NCI-H69 (cell line): ENCODE results near the gene PPP3R1.

Source experiments
- DNase-seq: peaks from one replicate; lab custom pipeline; 2025; lab: John Stamatoyannopoulos, UW

PPP3R1 gene

GRCh38 chr2:68151037-68151436 is 101.3 kb downstream of the PPP3R1 start:
- no peak for DNase-seq

- no peak for DNase-seq
Measured at GRCh38 chr2:68141875-68142274, 110.5 kb downstream of the PPP3R1 start.

DNA sequence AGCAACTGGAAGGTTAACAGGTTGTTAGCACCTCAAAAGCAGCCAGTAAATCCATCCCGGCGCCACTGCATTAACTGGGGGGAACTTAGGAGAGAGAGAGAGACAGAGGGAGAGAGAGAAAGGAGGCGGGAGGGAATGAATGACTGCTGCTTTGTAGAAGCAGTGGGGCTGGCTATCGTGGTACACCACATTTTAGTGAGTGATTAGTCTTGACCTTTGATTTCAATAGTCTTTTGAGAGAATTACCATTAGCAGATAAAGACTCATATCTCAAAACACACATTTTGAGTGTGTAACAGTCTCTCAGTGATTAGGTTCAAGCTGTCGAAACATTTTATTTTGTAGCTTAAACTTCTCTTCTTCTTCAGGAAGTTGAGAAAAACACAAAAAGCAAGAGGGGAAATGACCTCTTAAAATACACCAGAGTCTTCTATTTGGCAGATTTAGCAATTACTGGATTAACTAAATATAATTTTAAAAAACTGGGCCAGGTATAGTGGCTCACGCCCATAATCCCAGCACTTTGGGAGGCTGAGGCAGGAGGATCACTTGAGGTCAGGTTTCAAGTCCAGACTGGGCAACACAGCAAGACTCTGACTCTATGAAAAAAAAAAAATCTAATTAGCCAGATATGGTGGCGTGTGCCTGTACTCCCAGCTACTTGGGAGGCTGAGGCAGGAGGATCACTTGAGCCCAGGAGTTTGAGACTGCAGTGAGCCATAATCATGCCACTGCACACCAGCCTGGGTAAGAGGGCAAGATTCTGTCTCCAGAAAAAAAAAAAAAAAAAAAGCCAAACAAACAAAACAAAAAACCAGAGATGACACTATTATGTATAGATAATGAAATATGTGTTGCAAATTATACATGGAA is 116.6 kb downstream of the PPP3R1 start:
- no peak for DNase-seq

DNA sequence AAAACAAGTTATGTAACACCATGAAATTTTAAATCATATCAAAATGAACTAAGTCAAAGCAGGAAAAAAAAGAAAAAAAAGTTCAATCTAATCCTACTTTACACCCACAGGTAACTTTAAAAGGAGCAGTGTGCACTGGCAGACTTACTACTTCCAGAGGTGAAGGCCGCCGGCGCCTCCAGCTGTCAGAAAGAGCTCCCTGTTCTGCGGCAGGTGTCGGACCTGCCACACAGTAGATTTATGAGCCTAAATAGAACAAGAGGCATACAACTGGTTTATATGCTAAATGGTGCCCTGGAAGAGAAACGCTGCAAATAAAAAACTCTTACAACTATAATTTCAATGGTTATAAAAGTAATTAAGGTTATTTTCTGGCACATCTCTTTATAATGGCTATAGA is 117.8 kb downstream of the PPP3R1 start:
- no peak for DNase-seq

DNA sequence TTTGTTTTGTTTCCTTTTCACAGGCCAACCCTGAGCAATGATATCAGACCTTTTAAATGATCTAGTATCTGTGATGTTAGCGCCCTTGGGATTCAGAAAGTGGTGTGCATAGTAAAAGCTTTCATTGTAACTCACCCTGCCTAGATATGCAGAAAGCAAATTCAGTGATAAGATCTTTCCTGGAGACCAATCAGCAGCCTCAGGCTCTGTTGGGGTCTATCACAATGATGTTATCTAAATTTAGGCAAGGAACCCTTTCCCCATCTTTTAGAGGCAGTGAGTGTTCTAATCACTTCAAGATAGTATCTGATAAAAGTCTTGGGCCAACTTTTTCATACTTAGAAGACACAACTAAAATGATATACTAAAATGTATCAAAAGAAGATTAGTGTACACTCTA is 118.2 kb downstream of the PPP3R1 start:
- DNase-seq: no peak
